HG03442 (cell line): Measurements from ENCODE around the gene PLEKHG4.

ENCODE experiments used
- ATAC-seq: cut with Tn5 transposase; IDR thresholded peaks from one replicate; pipeline ENCODE4 v1.9.1; 2021; ENCODE audit warnings: mild to moderate bottlenecking, moderate library complexity; ENCODE audit not compliant: unreplicated experiment

Gene PLEKHG4, protein sequence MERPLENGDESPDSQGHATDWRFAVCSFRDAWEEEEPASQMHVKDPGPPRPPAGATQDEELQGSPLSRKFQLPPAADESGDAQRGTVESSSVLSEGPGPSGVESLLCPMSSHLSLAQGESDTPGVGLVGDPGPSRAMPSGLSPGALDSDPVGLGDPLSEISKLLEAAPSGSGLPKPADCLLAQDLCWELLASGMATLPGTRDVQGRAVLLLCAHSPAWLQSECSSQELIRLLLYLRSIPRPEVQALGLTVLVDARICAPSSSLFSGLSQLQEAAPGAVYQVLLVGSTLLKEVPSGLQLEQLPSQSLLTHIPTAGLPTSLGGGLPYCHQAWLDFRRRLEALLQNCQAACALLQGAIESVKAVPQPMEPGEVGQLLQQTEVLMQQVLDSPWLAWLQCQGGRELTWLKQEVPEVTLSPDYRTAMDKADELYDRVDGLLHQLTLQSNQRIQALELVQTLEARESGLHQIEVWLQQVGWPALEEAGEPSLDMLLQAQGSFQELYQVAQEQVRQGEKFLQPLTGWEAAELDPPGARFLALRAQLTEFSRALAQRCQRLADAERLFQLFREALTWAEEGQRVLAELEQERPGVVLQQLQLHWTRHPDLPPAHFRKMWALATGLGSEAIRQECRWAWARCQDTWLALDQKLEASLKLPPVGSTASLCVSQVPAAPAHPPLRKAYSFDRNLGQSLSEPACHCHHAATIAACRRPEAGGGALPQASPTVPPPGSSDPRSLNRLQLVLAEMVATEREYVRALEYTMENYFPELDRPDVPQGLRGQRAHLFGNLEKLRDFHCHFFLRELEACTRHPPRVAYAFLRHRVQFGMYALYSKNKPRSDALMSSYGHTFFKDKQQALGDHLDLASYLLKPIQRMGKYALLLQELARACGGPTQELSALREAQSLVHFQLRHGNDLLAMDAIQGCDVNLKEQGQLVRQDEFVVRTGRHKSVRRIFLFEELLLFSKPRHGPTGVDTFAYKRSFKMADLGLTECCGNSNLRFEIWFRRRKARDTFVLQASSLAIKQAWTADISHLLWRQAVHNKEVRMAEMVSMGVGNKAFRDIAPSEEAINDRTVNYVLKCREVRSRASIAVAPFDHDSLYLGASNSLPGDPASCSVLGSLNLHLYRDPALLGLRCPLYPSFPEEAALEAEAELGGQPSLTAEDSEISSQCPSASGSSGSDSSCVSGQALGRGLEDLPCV

DNA sequence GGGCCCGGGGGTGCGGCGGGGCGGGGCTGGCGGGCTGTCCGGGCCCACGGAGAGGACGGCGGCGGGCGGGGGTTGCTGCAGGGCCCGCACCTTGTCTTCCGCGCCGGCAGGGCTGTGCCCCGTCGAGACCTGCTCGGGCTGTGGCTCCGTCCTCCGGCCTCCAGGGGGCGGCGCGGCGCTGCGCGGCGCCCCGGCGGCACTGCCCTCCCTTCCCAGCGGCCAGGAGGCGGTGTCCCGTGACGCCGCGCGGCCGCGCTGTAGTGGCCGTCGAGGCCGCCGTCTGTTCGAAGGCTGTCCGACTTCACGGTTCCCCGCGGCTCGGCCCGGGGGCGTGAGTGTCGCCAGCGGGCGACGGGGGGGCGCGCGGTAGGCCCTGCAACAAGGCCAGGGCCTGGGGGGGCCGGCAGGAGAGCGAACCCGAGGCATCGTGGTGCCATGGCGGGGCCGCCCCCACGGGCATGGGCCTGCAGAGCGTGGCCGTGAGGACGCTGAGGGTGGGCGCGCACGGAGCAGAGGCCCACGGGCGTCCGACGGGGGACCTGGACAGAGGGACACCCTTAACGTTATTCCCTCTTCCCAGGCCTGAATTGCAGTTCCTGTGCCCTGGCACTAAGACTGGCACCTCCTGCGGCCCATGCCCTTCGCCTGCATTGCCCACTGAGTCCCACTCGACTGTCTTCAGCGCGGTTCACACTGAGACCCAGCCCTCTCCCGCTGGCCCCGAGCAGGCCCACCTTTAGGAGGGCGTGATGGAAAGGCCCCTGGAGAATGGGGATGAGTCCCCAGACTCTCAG, at the start of gene PLEKHG4:
TSS of gene PLEKHG4 (plus strand) at position 237 of the 794 bp plus-strand sequence. CDS start at position 750, 513 bp downstream.
- peak; percentile 80 for ATAC-seq

DNA sequence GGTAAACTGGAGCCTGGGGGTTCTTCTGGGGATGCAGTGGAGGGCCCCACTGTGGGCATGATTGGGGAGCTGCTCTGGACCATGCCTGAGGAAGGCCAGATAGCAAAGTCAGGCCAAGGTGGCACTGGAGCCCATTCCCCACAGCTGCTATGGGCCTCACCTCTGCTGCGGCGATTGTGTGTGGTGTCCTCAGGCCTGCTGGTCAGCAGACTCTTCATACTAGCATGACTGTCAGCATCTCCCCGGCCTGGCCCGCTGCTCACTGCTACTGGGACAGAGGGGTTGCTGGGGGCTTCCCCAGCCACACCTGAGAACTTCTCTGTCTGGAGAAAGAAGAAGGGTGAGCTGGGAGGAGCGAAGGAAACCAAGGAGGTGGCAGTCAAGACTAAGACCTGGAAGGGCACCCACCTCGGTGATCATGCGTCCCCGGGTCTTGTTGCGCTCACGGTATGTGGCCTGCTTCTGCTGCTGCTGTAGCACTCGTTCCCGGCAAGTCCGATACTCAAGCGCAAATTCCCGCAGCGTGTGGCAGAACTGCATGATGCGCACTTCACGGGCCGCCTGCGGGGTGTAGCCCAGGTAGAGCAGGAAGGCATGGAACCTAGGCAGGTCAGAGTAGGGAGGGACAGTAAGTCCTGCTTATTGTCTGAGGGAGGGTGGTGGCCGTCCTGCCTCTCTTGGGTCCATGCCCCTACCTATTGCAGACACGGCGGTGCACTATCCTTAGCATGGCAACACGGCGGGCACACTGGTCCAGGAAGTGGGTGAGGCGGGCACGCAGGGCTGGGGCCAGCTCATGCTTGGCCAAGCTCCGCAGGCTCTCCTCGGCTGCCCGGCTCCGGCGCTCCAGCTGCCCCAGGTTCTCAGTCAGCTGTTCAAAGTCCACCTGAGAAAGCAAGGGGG, 49.2 kb upstream of the PLEKHG4 start:
- ATAC-seq: no peak

DNA sequence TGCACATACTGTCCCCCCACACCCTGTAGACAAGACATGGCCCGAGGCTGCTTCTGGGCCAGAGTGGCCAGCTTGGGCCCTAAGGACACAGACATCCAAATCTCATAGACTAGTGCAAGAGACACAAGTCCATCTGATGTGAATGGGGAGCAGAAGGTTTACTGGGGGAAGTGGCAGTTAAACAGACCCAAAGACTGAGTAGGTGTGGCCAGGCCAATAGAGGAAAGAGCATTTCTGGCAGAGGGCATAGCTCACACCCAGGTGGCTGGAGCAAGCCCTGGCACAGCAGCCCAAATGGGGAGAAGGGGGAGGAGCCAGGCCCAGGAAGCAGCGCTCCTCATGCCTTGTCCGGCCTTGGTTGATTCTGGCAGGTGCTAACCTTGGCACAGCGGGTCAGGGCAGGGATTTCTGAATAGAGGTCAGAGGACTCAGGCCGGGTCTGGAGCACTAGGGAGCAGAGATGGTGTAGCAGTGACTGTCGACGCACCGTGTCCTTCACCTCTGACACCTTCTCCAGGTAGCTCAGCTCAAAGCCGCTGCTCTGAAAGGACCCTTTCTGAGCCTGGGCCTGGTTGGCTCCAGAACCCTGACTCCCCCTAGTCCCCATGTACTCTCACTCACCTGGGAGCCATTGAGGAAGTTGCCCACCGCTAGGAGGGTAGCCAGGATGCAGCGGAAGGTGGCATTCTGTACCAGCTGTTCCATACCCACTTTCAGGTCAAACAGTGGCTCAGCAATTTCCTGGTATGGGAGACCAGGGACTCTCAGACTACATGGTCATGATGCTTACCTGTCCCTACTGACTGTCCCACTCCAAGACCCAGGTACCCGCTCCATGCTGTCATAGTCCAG, 48.3 kb upstream of the PLEKHG4 start:
- no peak for ATAC-seq

DNA sequence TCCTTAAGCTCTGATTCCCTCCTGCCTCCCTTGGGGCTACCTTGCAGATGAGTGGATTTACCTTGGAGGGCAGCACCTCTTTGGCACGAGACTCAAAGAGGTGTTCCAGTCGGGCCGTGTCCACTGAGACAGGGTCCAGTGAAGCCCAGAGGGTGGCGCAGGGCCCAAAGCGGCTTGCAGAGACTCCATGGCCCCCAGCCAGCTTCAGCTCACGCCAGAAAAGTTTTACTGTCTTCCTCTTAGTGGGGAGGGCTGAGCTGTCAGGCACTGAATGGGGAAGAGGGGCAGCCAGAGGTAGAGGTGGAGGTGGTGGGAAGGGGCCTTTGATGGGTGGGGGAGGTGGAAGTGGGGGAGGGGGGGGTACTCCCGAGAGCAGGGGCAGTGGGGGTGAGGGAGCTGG, 45.7 kb upstream of the PLEKHG4 start:
- ATAC-seq: no peak

DNA sequence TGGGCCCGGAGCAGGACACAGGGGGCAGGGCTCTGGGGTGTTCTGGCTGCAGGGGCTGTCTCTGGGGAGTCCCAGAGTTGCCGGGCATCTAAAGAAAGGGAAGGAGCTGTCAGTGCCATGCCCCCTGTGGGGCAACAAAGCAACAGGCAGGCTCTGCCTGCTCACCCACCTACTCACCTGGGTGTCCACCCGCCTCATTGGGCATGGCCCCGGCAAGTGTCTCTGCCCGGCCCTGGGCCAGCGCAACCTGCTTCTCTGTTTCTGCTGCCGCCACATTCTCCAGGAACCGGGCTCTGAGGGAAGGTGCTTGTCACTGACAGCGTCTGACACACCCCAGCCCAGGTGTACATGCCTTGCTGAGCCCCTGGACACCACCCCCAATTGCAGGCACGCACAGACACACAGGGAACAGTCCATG, 45.1 kb upstream of the PLEKHG4 start:
- no peak for ATAC-seq

DNA sequence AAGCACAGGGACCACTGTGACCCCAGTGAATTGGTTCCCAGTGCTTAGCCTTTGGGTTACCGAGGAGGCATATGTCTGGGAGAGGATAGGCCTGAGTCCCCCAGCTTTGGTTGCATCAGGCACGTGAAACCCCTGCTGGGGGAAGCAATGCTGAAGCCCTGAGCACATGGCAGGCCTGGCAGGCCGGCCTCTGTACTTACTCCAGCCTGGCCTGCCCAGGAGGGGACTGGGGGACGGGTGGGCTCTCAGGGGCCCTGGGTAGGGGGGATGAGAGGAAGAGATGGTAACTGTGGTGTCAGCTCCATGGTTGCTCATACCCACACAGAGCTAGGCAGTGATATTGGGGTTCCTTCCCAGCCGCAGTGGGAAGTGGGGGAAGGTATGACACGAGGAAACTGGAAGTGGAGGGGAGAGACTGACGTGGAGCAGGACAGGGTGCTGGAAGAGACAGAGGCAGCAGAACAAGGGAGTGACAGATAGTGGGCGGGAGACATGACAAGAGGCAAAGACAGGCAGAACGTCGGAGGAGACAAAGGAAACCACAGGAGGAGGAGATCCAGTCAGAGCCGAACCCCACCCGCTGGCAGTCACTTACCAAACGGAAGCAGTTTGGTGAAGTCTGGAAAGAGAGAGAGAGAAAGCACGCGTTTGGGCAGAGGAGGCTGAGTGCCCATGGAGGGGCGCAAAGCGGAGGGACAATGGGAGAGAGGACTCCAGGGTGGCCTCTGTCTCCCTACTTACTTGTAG, 43.3 kb upstream of the PLEKHG4 start:
- ATAC-seq: no peak

DNA sequence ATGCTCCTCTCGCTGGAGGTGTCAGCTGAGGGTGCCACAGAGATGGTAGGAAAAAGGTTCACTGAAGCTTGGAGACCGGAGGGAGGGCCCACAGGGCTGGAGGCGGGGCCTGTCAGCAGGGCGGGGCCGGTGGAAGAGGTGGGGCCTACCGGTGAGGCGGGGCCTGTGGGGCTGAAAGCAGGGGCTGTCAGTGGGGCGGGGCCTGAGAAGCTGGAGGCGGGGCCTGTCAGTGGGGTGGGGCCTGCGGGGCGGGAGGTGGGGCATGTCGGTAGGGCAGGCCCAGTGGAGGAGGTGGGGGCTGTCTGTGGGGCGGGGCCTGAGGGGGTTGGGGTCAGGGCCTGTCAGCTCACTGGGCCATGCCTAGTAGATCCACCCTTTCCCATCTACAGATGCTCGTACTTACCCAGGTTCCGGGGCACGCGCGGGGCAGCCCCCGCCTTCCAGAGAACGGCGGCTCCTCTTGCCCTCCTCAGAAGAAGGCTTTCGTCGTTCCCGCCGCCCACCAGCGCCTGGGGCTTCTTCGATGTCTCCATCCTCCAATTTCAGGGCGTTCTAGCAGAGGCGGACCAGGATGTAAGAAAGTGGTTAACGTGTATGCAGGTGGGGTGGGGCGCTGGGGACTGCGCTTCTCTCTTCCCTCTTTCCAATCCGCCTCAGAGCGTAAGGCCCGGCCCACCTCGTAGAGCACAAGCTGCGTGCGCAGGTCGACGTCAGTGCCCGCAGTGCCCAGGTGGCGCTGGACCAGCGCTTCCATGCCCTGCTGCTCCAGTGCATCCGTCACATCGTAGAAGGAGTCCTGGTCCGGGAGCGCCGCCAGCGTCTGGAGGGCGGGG, 42.6 kb upstream of the PLEKHG4 start:
- no peak for ATAC-seq

DNA sequence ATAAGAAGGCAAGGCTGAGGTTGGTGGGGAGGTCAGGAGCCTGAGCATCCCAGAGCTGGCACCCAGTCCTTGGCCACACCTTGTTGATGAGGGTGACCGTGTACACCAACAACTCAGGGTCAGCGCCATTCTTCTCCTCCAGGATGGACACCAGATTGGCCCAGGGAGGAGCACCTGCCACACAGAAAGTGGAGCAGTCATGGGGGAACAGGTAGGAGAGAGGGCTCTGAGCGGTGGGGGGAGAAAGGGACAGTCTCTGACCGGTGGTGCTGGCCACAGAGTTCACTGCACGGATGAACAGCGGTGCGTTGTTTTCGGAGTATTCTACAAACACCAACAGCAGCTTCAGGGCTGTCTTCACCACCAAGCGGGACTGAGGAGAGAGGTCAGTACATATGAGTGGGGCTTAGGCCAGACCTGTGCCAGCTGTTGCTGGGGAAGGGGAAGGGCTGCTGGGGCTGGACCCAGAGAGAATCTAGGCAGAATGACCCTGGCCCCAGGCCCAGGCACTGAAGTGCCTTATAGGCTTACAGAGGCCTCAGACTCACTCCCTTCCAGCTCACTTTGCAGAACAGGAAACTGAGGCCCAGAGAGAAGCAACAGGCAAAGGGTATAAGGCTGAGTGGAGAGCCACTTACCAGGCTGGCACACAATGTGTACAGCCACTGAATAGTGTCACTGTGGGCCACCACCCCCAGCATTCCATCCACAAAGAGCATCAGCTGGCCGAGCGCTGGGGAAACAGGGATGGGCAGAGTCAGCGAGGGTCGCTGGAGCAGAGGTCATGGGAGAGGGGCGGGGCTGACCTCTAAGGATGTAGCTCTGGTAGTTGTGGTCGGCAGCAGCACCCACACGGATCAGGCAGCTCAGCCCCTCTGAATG, 41.7 kb upstream of the PLEKHG4 start:
- no peak for ATAC-seq

DNA sequence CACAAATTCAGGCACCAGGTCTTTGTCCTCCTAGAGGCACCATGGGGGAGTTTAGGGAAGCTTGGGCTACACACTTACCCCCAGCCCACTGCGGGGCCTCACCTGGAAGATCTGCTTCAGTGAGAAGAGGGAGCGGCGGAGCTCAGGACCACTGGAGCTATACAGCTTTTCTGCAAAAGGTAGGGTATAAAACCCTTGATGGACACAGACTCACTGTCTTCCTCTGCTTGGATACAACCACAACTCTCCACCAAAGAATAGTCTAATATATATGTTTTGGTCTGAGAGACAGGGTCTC, 41.1 kb upstream of the PLEKHG4 start:
- no peak for ATAC-seq

DNA sequence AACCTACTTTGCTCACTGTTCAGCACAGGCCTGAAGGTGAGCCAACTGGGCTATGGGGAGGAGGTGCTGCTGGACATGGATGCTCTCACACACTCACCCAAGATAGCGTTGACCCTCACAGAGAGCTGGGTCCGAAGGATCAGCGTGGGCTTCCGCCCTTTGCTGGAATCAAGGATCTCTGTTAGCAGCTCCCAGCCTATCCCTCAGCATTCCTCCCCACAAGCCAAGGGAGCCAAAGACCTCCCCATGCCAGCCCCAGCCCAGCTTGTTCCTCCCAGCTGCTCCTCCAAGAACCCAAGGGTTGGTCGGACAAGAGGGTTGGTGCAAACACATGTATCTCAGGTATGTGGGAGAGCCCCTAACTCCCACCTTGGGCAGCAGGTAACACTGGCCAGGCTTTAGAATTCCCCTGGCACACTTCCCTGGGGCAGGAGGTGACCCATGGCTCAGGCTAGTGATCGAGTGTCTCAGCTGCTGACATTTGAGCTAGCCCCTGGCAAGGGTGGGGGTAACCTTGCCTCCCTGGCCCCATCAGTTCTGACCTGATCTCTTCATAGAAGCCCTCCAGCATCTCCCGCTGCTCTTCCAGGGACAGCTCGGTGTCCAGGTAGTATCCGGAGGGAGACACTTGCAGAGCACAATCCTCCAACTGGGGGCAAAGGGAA, 40.4 kb upstream of the PLEKHG4 start:
- ATAC-seq: no peak

DNA sequence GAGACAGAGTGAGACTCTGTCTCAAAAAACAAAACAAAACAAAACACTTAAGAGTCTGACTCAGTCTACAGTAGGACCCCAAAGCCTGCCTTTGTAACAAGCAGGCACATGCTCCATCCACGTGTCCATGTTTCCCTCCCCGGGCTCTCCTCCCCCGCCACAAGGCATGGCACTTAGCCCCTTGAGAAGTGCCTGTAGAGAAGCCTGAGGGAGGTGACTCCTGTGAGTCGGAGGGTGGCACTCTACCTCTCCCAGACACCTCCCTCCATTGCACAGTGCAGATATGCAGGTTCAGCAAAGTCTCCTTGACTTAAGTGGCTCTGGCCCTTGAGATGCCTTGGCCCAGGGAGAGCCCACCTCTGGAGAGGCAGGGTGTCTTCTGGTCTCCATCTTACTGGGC, 38.8 kb upstream of the PLEKHG4 start:
- no peak for ATAC-seq

DNA sequence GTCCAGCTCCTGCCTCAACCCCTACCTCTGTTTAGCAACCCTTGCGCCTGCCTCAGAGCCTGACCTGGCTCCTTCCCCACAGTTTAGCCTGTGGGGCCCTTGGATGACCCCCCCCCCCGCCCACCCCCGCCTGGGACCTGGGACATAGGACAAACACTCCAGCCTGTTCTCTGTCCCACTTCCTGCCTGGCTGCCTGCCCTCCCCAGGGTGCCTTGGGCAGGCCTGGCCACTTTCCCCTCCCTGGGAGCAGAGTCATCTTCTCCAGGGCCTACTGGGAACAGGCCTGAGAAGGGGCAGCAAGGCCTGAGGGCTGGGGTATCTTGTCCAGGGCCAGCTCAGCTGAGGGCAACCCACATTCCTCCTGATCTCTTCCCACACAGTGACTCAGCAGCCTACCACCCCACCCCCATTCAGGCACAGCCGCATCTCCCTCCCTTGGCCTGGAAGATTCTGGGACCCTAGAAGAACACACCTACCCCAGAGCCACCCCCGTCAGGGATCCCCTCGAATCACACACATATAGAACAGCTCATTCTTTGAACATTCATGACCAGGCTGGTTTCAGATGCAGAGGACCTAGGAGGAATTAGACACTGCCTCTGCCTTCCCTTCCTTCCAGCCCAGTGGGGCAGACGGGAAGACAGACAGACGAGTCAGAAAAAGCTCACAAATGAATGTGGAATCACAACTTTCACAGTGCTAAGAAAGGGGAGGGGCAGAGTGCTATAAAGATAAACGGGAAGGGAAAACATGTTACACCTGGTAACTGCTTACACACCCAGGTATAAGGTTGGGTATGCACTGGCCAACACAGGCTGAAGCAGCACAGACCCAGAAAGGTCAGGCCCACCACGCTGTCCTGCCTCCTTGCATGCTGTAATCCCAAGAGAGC, 38.1 kb upstream of the PLEKHG4 start:
- ATAC-seq: no peak

DNA sequence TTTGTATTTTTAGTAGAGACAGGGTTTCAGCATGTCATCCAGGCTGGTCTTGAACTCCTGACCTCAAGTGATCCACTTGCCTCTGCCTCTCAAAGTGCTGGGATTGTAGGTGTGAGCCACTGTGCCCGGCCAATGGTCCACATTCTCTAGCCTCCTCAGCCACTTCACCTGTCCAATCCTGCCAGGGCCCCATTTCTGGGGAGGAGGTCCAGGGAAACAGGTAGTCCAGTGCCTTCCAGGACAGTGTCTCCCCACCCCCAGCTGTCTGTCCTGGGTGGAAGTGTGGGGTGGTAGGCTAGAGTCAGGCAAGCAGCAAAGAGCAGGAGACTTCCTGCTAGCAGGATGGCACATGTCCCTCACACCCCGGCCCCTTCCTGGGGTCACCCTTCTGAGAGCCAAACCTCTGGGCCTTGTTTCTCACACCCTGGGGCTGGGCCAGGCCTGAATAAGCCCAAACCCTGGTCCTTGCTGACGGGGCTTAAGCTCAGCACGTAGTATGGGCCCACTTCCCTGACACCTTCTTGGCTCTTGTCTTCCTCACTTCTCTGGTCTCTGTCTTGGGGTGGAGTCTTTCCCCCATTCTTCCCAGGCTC, 37.1 kb upstream of the PLEKHG4 start:
- ATAC-seq: no peak

DNA sequence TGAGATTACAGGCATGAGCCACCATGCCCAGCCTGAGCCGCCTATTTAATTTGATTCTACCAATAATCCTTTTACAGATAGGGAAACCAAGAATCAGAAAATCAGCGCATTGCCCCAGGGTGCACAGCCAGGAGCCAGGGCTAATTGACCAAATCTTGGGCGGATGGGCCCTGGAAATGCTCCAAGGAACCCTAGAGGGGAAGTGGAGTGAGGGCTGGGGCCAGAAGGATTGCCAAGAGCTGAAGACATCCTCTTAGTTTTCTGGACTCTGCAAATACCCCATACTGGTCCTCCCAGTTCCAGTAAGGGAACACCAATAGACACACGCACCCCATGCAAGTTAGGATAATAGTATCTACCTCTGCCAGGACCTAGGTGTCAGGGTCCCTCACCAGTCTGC, 35.9 kb upstream of the PLEKHG4 start:
- no peak for ATAC-seq
